NCI-H1694 treated with DMSO at 0.1 percent for 48 hours (cell line): ENCODE measurements around the gene SNCG.
"Not testable (repeated sequence)": the region's sequence is repeated elsewhere in the genome, so short reads cannot be mapped to it uniquely, and the experiment has no call there.

Source experiments
- DNase-seq: peaks from one replicate; lab custom pipeline; 2025; lab: John Stamatoyannopoulos, UW

The SNCG gene

DNA sequence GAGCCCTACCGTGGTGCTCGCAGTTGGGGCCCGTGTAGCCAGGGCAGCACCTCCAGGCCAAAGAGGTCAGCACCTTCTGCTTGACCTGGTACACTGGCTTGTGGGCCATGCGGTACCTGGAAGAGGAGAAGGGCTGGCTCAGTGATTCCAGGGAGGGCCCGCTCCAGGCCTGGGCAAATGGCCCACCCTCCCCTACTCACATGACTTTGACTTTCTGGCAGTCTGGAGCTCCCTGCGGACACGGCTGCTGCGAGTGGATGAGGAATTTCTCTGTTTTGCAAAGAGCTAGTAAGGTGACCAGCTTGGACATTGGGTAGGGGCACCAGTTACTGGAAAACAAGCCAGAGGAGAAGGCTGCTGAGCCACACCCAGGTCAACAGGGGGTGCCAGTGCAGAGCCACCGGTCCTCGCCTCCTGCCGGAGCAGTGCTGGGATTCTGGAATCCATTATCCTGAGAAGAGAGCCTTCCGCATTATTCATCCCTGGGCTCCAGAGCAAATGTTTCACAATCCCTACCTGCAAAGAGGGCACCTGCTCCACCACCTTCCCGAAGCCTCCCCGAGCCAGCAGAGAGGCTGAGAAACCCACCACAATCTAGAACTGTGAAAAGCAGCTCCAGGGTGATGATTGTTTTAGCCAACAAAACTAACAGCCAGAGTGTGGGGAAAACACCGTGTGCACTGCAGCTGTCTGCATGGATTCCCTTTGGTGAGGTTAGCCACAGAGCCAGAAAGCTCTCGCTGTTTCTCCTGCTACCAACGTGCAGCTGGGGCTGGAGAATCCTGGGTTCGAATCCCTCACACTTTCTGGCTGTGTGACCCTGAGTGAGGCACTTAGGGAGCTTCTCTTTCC, 12.8 kb upstream of the SNCG start:
- no peak for DNase-seq

DNA sequence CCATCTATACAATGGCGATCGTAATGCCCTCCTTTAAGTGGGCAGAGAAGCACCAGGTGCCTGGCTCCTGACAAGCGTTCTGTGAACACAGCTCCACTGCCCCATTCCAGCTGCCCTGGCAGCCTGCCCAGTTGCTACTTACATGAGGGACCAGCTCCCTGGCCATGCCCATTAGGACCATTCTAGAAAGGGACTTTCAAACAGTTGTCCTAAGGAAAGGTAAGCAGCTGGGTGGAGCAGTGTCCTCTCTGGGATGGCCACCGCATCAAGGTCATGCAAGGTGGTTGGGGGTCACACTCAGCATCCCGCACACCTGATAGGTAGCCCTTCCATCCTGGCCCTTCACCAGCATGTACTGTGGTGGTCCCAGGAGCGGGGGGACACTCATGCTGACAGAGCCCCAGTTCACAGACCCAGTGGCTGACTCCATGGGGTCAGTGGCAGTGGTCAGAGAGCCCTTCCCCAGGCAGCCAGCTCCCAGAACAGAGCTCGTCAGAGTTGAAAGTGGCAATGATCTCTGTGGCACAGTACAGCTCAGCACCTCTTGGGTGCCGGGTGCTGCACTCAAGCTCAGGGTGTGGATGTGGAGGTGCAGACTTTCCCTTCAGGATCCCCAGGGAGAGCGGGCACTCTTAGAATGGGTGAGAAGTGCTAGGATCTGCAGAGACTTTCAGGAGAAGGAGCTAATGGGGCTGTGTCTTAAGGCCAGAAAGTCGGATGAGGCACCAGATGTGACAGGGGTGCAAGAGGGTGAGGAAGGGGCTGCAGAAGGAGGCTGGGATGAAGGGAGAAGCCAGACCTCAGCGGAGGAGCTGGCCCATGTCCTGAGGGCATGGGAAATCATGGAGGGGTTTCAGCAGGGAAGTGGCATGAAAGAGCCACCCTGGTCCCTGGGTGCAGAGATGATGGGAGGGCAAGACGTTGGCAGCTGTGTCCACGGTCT, 11.9 kb upstream of the SNCG start:
- no peak for DNase-seq

DNA sequence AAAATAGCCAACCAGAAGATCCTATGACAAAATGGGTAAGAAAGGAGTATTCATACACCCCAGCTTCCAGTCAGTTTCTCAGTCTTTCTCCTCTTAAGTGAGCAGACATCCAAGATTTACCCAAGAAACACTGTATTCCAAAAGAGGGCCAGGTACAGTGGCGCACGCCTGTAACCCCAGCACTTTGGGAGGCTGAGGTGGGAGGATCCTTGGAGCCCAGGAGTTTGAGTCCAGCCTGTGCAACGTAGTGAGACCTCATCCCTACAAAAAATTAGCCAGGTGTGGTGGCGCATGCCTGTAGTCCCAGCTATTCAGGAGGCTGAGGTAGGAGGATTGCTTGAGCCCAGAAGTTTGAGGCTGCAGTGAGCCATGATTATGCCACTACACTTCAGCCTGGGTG, 10.6 kb upstream of the SNCG start:
- DNase-seq: not testable (repeated sequence)

- DNase-seq: no peak
These were observed 8.1 kb upstream of the SNCG start for GRCh38 chr10:86950349-86950748.

- no peak for DNase-seq
These were observed 7.1 kb upstream of the SNCG start for GRCh38 chr10:86951184-86951761.

- DNase-seq: no peak
These were observed 6.3 kb upstream of the SNCG start for GRCh38 chr10:86952106-86952505.

- not testable (repeated sequence) for DNase-seq
These were observed 5.7 kb upstream of the SNCG start for GRCh38 chr10:86952697-86953096.

DNA sequence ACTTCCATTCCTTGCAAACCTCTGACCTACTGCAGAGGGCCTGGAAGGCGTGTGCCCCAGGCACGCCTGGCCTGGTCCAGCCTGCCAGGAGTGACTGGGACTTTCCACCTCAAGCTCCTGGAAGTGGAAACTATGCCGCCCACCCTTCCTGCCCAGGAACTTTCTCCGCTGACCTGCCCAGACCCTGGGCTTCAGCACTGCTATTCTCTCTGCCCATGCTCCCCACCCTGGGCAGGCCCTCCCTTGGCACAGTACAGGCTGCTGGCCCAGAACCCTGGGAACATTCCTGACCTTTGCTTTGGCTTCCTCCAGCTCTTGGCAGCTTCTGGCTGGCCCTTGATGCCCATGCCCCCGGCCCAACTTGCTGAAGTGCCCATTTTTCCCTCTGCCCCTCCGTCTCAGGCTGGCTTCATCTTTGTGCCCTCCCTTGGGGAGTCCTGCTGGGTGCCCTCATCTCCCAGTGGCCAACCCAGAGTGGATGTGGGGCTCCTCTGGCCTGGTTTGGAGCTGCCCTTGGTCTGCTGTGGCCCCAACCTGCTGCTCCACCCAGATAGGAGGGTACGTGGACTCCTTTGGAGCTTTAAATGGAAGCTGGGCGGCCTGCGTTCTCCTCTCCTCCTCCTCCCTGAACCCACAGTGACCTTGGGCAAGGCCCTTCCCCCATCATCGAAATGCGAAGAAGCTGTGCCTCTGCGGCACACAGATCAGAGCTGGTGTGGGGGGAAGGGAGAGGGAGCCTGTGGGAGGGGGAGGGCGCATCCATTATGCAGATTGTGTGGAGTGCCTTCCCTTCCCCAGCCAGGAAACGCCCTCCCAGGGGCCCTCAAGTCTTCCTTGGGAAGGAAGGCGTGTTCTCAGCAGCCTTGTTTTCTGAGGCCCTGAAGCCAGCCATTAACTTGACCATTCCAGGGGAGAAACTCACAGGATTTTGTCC, 4.4 kb upstream of the SNCG start:
- no peak for DNase-seq

DNA sequence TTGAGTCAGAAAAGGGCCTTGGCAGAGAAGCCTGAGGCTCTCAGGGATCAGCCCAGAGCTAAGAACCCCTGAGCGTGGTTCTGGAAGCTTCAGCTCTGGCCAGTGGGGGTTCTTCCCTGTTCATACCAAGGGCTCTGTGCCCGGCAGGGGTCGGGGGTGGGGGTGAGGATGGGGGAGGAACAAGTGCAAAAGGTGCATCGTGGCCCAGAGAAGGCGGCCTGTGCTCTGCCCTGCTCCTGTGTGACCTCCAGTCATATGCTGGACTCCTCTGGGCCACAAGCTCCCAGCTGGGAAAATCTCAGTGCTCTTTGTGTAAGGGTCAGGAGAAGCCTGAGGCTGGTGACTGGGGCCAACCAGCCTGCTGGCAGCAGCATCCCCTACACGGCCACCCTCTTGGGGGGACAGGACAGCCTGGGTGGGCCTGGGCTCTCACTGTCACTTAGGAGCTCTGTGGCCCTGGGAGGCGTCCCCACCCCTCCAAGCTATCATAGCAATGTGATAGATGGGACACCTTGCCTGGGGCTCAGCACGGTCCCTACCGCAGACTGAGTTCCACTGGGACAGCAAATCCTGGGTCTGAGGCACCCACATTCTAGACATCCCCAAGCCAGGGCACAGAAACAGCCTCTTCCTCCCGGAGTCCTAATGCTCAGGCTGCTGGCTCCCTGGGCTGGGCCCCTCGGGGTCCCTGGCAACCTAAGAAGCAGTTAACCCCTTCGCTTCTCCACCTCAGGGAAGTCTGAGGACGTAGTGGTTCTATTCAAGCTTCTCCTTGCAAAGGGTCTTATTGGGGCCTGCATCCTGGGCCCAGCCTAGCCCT, 3.5 kb upstream of the SNCG start:
- DNase-seq: no peak

DNA sequence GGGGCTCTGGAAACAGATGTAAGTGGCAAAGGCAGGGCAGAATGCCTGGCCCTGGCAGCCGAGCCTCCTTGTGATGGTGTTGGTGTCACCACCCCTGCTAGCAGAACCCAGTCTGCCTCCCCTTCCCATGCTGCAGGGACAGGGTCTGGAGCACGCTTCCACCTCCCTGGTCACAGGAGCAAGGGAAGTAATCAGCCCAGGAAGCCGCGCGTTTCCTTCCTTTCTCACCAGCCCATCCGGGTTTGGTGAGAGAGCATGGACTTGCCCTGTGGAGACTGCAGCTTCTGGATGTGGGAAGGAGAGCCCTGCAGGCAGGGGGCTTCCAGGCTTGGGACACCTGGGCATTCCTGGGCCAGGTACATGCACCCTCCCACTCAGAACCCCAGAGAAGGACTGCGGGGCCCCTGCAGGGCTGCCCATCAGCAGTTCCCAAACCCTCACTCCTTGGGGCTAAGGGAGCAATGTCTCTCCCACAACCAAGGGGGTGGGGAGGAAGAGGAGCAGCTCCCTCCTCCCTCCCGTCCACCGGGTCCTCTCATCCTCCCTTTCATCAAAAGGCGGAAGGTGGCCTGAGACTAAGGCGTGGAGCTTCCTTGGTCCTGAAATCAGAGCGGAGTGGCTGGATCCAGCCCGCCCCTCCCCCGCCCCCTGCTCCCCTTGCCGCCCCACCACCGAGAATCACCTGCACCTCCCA, 2.8 kb upstream of the SNCG start:
- DNase-seq: no peak

DNA sequence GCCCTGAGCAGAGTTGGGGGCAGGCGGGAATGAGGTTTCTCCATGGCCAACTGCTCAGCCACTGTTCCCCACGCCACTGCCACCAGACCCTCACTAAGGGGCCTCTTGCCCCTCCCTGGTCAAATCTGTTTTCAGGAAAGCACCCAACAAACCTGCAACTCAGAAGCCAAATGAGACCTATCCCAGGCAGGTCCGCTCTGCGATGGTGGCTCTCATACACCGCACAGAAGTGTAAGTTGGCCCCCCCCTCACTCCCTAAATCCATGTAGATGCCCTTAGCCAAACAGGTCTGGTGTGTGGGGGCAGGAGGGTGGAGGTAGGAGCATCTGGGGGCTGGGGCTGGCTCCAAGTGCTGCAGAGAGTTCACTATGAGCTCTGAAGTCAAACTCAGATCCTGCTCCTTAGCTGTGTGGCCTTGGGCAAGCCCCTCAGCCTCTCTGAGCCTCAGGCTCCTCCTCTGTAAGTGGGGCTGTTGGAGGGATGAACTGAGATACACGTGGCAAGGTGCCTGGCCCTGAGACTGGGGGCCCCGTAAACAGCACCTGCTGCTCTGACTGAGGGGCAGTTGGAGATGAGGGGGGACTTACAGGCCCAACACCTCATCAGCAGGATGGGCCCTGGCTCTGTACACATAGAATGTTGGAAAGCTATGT, 2.1 kb upstream of the SNCG start:
- DNase-seq: no peak

DNA sequence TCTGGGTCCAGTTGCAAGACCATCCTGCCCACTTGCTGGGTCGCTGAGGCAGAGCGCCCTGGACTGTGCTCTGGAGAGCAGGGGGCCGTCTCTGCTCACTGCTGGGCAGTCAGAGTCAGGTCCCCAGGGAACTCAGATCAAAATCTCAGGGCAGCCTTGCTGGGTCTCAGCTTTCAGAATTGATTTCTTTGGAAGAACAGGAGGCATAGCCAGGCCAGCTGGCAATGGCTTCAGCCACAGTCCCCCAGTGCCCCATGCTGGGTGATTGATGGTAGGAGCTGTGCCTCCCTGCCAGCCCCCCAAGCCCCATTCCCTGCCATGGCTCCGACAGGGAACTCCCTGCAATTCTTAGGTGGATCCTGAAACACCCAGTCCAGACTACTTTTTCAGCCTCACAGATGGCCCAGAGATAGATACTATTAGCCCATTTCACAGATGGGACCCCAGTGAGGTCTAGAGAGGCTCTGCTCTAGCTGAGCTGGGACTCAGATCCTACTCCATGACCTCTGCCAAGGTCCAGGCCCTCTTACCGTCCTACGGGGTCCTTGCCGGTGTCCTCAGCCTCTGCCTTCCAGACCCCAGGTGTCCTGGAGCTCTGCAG, 1.5 kb upstream of the SNCG start:
- no peak for DNase-seq

DNA sequence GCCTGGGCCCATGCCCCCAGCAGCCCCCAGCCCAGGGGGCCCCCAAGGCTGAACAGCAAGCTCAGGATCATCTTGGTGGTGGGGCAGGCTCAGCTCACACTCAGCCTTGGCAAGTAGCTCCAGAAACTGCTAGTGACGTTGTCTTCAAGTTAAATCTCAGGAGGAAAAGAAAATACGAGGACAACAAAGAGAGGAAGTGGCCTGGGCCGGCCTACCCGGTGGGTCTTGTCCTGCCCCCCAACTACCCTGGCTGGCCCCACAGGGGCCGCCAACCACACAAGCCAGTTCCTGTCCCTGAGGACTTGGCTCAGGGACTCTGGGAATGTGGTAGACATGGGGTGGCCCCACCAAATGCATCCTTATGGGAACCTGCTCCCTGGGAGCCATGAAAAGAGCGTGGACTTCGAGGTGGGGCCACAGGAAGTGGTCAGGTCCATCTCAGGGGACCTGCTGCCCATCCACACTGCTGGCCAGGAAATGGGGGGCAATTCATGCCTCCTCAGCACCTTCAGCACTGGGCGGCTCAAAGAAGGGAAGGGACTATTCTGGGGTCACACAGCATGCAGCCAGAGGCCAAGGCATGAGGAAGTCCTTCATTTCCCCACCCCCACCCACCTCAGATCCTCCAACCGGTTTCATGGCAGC, 806 bp upstream of the SNCG start, which contains the start of gene MMRN2:
Gene MMRN2, minus strand, starts transcription at position 145 of the 645 bp plus-strand sequence. Its CDS starts 74 bp downstream, at position 71.
- DNase-seq: no peak

DNA sequence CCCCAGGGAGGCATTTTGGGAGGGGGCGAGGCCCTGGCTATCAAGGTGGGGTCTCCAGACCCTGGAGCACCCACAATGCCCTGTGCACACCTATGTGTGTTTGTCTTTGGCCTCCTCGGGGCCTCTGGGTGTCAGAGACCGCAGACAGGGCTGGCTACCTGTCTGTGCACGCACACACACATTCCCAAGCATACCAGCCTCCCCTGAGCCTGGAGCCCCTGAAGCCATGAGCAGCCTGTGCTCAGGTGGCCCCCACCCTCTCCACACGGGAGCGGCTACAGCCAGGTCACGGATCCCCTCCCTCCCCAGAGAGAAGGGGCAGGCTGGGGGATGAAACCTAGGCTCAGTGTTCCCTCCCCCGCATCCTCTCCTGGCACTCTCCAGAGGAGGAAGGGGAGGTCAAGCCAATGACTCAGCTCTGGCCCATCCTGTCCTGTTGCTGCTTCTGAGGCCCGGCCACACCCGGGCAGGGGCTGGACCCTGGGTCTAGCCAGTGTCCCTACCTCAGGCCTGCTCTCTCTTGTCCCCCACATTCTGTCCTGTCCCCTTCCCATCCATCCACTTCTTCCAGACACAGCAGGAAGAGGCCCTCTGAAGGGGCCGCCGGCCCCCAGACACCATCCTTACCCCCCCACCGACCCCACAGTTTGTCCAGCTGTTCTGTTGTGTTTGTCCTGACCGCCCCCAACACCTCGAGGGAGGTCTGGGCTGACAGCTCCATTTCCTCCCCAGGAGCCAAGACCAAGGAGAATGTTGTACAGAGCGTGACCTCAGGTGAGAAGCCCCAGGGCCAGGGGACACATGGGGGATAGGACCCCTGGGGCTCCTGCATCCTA, 720 bp downstream of the SNCG start:
- no peak for DNase-seq

GRCh38 chr10:86959737-86960002, 1.3 kb downstream of the SNCG start:
- DNase-seq: no peak

DNA sequence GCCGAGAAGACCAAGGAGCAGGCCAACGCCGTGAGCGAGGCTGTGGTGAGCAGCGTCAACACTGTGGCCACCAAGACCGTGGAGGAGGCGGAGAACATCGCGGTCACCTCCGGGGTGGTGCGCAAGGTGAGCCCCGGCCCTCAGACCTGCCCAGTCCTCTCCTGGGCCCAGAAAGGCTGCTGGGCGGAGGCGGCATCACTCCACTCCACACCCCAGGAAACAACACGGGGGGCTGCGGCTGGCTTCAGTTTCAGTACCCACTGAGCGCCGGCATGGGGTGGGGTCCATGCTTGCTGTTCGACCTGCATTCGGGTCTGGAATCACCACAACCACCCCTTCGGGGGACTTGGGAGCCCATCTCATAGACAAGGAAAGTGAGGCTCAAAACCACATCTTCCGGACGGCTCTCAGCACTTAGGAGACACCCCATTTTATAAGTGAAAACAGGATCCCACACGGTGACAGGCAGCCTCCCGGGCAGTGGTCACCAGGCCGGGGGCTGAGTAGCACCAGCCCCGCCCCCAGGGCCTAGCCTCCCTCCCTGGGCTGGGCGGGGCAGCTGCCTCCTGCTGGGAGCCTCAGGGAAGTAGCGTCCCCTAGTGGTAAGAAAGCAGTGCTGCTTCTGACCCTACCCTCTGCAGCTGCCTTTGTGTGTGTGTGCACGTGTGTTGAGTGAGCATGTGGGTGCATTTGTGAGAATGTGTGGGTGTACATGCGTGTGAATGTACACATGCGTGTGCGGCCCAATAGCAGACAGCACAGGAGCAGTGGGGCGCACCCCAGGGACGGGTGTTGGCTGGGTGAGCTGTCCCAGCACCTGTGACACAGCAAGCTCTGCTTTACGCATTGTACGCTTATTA, 1.8 kb downstream of the SNCG start:
- peak; percentile 31 for DNase-seq
